Fibroblast of lung (primary cell): ENCODE results near the gene SLC16A4. TPM values are rescaled to one million over a fixed set of nuclear protein-coding genes. Genes with fewer than 3 reads are reported as not detected.
A peak's percentile ranks its signal among the peaks of the same experiment; 100 is the strongest.

Experiments used
- DNase-seq, 2 donors: peaks; one replicate each; pipeline versions ENCODE4 v3.0.0 to v3.0.0-alpha.2; 2010; ENCODE audit warnings: low read depth in 2 of 2
- H2AFZ ChIP-seq: 2 replicates; pipeline ENCODE4 v1.5.1; 2012; ENCODE audit warnings: low read length, control low read depth, inconsistent platforms
- H3K27ac ChIP-seq: 2 replicates; pipeline ENCODE4 v1.5.1; 2011; ENCODE audit warnings: low read length, control low read depth; ENCODE audit not compliant: insufficient read depth
- H3K27me3 ChIP-seq: 2 replicates; pipeline ENCODE4 v1.5.1; 2011; ENCODE audit warnings: mild to moderate bottlenecking, low read length; ENCODE audit not compliant: control insufficient read depth, insufficient read depth
- H3K36me3 ChIP-seq: 2 replicates; pipeline ENCODE4 v1.5.1; 2011; ENCODE audit warnings: low read length; ENCODE audit not compliant: control insufficient read depth, insufficient read depth
- H3K4me1 ChIP-seq: 2 replicates; pipeline ENCODE4 v1.5.1; 2011; ENCODE audit warnings: low read length; ENCODE audit not compliant: control insufficient read depth, insufficient read depth; ENCODE audit errors: extremely low read depth
- H3K4me2 ChIP-seq: 2 replicates; pipeline ENCODE4 v1.5.1; 2011; ENCODE audit warnings: low read length, control low read depth; ENCODE audit not compliant: insufficient read depth; ENCODE audit errors: extremely low read depth
- H3K4me3 ChIP-seq, 4 experiments: fragments of 200-600 bp in 1 of 4; sonication (generic) in 1 of 4; replicated peaks in 1 of 4; 2 replicates each; pipeline ENCODE4 v1.5.1; 2011 to 2016; ENCODE audit warnings: low read length in 4 of 4, low read depth in 3 of 4, mild to moderate bottlenecking in 3 of 4, control low read depth in 2 of 4, inconsistent platforms in 1 of 4, mixed read lengths in 1 of 4; ENCODE audit not compliant: insufficient read depth in 1 of 4; ENCODE audit errors: control extremely low read depth in 1 of 4
- H3K79me2 ChIP-seq: 2 replicates; pipeline ENCODE4 v1.5.1; 2012; ENCODE audit warnings: mild to moderate bottlenecking, low read length, inconsistent platforms; ENCODE audit not compliant: control insufficient read depth, insufficient read depth
- H3K9ac ChIP-seq: 2 replicates; pipeline ENCODE4 v1.5.1; 2011; ENCODE audit warnings: mild to moderate bottlenecking, low read length, control low read depth; ENCODE audit not compliant: insufficient read depth
- H3K9me3 ChIP-seq: 2 replicates; pipeline ENCODE4 v1.5.1; 2012; ENCODE audit warnings: low read depth, low read length; ENCODE audit not compliant: control insufficient read depth, insufficient read depth
- H4K20me1 ChIP-seq: 2 replicates; pipeline ENCODE4 v1.5.1; 2011; ENCODE audit warnings: low read length; ENCODE audit not compliant: control insufficient read depth, insufficient read depth; ENCODE audit errors: extremely low read depth
- CTCF ChIP-seq, 2 donors: IDR thresholded peaks in 1 of 2; conservative IDR thresholded peaks in 1 of 2; 1 replicate in 1 of 2; 2 replicates in 1 of 2; pipeline ENCODE4 v1.5.1; 2011 to 2012; ENCODE audit warnings: low read length in 2 of 2, control low read depth in 1 of 2, inconsistent platforms in 1 of 2, low read depth in 1 of 2, mild to moderate bottlenecking in 1 of 2
- EZH2 ChIP-seq: IDR thresholded peaks from 2 replicates; pipeline ENCODE4 v1.5.1; 2012; ENCODE audit warnings: low read length, control low read depth, mild to moderate bottlenecking; ENCODE audit errors: missing control alignments
- polyA plus RNA-seq, 2 donors: library from polyadenylated mRNA; depleted of rRNA in 1 of 2; stranded (reverse) in 1 of 2; unstranded in 1 of 2; fragments of >200 nt; gene quantifications; 2 replicates each; pipeline ENCODE4 v1.2.1, GENCODE V29; 2011 to 2012; ENCODE audit warnings: missing spikeins in 1 of 2
- total RNA-seq: library from RNA; depleted of rRNA; stranded (reverse); fragments of >200 nt; gene quantifications from 2 replicates; pipeline ENCODE4 v1.2.1, GENCODE V29; 2014

The SLC16A4 gene
- total and polyA plus RNA-seq, 2 donors (not counting 1 experiment from before 2014, with no cell fraction given) = 64.4 to 91.9 TPM

DNA sequence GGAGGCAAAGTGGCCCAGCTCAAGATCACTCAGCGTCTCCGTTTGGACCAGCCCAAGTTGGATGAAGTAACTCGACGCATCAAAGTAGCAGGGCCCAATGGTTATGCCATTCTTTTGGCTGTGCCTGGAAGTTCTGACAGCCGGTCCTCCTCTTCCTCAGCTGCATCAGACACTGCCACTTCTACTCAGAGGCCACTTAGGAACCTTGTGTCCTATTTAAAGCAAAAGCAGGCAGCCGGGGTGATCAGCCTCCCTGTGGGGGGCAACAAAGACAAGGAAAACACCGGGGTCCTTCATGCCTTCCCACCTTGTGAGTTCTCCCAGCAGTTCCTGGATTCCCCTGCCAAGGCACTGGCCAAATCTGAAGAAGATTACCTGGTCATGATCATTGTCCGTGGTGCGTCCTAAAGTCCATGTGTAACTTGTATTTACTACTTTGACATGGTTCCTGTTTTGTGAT is 48.9 kb downstream of the SLC16A4 start:
- Histone ChIP-seq H3K27ac (peak overlapping the region; percentile 51), H3K4me3 (peak overlapping the region; percentile 45 to 99 (median 80)), H3K9me3 (no peaks in the 10 kb centered on the region), H3K4me2 (peak overlapping the region; percentile 96), H3K27me3 (no peaks in the 10 kb centered on the region), H3K36me3 (peaks cover 16% of the 10 kb centered on the region), H3K4me1 (peaks cover 23% of the 10 kb centered on the region), H2AFZ (no peak overlapping the region), H4K20me1 (peaks cover 2% of the 10 kb centered on the region), H3K9ac (no peak overlapping the region), H3K79me2 (peaks cover 74% of the 10 kb centered on the region)
- no peak for DNase-seq
- no peak for TF ChIP-seq EZH2
- no peak for TF ChIP-seq CTCF (conservative IDR thresholded peaks at IDR 0.05 in 1 of 2, IDR thresholded peaks at IDR 0.05 in 1 of 2; ENCODE audit: low read depth in 1 of 2, low read length in 2 of 2)

DNA sequence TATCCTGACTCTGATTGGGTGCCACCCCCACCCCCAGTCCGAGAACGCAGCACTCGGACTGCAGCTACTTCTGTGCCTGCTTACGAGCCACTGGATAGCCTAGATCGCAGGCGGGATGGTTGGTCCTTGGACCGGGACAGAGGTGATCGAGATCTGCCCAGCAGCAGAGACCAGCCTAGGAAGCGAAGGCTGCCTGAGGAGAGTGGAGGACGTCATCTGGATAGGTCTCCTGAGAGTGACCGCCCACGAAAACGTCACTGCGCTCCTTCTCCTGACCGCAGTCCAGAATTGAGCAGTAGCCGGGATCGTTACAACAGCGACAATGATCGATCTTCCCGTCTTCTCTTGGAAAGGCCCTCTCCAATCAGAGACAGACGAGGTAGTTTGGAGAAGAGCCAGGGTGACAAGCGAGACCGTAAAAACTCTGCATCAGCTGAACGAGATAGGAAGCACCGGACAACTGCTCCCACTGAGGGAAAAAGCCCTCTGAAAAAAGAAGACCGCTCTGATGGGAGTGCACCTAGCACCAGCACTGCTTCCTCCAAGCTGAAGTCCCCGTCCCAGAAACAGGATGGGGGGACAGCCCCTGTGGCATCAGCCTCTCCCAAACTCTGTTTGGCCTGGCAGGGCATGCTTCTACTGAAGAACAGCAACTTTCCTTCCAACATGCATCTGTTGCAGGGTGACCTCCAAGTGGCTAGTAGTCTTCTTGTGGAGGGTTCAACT is 49.5 kb downstream of the SLC16A4 start:
- Histone ChIP-seq H2AFZ (no peak overlapping the region), H3K27ac (peak overlapping the region; percentile 51), H3K4me2 (peak overlapping the region; percentile 96), H3K4me3 (peak overlapping the region; percentile 45 to 99 (median 88)), H4K20me1 (peaks cover 2% of the 10 kb centered on the region), H3K9ac (no peak overlapping the region), H3K9me3 (no peaks in the 10 kb centered on the region), H3K27me3 (no peaks in the 10 kb centered on the region), H3K79me2 (peaks cover 68% of the 10 kb centered on the region), H3K36me3 (peaks cover 16% of the 10 kb centered on the region), H3K4me1 (peaks cover 21% of the 10 kb centered on the region)
- no peak for TF ChIP-seq CTCF (conservative IDR thresholded peaks at IDR 0.05 in 1 of 2, IDR thresholded peaks at IDR 0.05 in 1 of 2; ENCODE audit: low read depth in 1 of 2, low read length in 2 of 2)
- no peak for TF ChIP-seq EZH2
- no peak for DNase-seq

DNA sequence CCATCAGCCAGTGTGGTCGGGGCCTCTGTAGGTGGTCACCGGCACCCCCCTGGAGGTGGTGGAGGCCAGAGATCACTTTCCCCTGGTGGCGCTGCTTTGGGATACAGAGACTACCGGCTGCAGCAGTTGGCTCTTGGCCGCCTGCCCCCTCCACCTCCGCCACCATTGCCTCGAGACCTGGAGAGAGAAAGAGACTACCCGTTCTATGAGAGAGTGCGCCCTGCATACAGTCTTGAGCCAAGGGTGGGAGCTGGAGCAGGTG is 50.7 kb downstream of the SLC16A4 start:
- H3K9ac ChIP-seq = peak overlapping the region; percentile 98
- H3K4me1 ChIP-seq = peaks cover 19% of the 10 kb centered on the region
- H3K4me2 ChIP-seq = peak overlapping the region; percentile 96
- peak overlapping the region; percentile 81 to 99 (median 97) for H3K4me3 ChIP-seq
- H3K27me3 ChIP-seq = no peaks in the 10 kb centered on the region
- H3K9me3 ChIP-seq = no peaks in the 10 kb centered on the region
- peaks cover 16% of the 10 kb centered on the region for H3K36me3 ChIP-seq
- H3K27ac ChIP-seq = peak overlapping the region; percentile 99
- DNase-seq = peak in 1 of 2 donors; percentile 1
- peaks cover 58% of the 10 kb centered on the region for H3K79me2 ChIP-seq
- H2AFZ ChIP-seq = no peak overlapping the region
- no peaks in the 10 kb centered on the region for H4K20me1 ChIP-seq
- TF ChIP-seq EZH2 (no peak), CTCF (conservative IDR thresholded peaks at IDR 0.05 in 1 of 2, IDR thresholded peaks at IDR 0.05 in 1 of 2; ENCODE audit: low read depth in 1 of 2, low read length in 2 of 2) (no peak)
